HG02610 (cell line): ENCODE results near the gene GTF2F1.
"Not testable (repeated sequence)": the region's sequence is repeated elsewhere in the genome, so short reads cannot be mapped to it uniquely, and the experiment has no call there.

Source experiments
- ATAC-seq: cut with Tn5 transposase; IDR thresholded peaks from one replicate; pipeline ENCODE4 v1.9.1; 2021; ENCODE audit warnings: mild to moderate bottlenecking, moderate library complexity; ENCODE audit not compliant: unreplicated experiment

GTF2F1 gene

DNA sequence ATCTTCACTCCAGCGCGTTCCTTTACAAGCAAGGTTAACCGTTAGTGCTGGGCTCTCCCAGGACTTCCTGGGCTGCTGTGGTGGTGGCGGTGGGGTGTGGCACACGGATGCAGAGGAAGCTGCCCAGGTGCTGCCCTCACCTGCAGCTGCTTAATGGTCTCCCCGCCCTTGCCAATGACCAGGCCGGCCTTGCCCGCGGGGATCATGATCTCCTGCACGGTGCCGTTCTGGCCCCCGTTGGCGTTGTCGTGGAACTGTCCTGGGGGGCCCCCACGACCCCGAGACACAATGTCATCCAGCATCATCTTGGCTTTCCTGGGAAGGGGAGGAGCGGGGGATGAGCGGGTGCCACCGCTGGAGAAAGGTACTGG lies 25.6 kb upstream of the GTF2F1 start:
- ATAC-seq: no peak

DNA sequence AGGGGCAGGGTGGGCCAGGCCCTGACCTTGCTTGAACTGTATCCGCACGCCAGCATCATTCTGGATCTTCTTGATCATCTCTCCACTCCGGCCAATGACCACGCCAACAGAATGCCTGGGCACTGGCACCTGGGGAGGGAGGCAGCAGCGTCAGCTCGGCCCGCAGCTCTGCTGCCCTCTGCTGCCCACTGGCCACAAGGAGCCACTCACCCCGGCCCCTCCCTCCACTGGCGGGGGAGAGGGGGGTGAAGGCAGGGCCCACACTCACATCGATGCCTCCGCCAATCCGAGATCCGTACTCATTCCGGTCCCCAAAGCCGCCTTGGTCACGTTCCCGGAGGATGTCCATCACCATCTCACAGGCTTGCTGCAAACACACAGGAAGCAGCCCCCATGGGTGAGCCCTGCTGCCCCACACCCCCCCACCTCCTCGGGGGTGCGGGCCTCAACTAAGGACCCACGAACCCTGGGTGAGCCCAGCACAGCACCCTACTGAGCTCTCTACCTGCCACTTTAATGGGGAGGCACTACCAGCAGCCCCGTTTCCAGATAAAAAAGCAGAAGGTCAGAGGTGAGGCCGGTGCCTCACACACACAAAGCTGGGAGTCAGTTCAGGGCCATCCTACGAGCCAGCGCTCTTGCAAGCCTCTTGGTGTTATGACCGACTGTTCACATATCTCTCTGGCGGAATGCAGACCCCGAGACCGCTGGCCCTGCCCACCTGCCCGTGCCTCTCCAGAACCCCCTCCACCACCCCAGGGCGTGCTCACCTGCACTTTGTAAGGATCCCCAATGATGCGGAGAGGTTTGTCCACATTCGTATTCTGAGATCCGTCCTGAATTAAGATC lies 25.0 kb upstream of the GTF2F1 start:
- no peak for ATAC-seq

DNA sequence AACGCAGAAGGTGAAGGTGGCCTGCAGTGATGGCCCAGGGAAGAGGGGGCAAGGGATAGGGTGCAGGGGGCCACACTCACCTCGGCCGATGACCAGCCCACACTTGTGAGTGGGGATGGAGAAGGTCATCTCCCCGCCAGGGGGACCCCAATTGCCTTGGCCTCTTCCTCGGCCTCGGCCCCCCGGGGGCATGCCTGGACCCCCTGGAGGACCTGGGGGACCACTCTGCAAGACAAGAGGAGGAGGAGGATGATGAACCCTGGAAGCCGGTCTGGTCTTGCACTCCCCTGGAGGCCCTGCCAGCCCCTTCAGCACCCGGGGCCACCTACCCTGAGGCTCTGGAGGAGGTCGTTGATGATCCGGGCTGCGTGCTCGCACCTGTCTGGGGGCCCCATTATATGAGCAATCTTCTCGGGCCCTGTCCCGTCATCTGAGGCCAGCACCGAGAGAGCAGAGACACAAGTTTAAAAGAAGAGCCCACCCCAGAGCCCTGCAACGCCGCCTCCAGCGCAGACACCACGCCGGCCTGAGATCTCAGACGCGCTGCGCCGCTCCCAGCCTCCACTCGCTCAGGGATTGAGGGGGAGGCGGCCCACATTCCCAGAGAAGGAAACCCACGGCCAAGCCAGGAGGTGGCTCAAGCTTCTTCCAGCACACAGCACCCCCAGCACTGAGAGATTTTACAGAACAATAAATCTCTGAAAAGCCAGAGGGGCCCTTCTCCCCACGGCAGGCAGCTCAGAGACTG lies 23.9 kb upstream of the GTF2F1 start:
- no peak for ATAC-seq

DNA sequence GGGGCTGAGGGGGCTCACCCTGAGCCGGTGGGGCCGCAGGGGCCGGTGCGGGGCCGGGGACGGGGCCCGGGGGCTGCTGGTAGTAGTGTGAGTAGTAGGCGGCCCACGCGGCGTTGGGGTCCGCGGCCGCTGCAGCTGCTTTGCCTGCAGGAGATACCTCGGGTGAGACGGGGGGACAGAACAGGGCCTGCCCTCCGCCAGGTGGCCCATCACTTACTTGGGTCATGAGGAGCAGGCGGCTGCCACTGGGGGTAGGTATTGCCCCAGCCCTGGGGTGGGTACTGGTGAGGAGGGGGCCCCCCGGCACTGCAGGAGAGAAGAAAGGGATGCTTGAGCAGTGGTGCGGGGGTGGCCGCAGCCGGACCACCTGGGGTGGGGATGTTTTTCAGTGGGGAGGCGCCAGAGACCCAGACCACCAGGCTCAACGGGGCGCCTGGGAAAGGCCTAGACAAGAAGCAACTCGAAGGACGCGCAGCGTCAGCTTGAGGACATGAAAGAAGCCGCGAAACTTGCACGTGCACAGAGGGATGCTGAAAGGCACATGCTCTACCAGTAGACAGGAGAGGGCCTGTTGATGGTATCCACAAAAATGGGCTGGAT lies 22.7 kb upstream of the GTF2F1 start:
- ATAC-seq: no peak

DNA sequence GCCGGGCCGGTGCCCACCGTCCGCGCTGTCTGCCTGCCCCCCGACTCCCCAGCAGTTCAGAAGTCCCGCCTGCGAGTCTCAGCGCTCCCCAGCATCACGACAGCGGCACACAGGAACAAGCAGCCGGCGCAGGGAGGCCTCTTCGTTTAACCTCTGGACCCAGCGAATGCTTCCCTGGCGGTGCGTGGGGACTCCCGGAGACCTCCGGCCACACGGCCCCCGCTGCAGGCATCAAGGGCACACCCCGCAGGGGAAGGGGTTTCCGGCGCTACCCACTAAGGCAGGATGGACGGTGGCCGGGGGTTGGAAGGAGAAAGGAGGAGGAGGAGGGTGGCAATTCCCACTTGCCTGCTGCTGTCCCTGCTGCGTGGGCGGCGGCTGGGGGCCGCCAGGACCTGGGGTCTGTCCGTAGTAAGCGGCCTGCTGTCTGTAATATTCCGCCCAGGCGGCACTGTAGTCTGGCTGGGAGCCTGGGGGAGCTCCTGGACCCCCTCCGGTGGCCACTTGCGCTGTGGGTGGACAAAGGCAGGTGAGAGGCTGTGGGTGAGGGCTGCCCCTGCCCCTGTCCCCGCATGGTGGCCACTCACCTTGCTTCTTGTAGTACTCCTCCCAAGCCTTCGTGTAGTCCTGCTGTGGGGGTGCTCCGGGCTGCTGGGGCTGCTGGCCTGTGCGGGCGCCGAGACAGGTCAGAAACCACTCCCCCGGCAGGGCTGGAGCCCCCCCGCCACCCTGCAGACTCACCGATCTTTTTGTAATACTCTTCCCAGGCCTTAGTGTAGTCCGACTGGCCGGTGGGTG lies 22.0 kb upstream of the GTF2F1 start:
- no peak for ATAC-seq

DNA sequence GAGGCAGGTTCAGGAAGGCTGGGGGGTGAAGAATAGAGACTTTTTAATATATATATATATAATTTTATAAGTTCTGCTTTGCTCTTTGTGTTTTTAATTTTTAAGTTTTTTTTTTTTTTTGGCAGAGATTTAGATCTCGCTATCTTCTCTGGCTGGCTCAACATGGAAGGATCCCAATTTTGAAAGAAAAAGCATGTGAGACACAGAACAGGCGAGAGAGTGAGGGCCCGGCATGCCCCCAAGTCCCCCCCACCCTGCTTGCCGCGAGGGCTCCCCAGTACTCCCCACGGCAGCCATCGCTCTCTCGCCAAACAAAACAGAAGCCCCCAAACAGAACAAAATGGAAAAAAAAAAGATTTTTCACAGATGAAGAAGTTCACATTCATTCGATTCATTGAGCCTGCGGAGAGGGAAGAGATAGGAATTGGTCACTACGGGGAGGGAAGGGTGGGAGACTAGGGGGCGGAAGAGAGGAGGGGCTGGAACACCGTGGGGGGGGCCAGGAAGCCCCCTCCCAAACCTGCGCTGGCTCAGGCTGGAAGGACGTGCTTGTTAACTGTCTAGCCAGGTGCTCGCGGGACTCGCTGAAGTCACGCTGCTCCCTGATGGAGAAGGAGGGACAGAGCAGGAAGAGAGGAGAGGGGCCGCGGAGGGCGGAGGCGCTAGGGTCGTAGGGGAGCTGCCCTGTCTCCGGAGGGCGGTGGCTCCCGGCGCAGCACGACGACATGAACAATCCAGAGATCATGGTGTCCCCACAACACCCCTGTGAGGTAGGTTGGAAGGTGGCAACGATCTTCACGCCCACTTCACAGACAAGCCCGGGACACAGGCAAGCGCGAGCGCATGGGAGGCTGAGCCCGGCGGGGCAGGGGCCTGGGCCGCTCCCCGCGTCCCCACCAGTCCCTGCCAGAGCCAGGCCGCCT lies 21.0 kb upstream of the GTF2F1 start:
- ATAC-seq: no peak

DNA sequence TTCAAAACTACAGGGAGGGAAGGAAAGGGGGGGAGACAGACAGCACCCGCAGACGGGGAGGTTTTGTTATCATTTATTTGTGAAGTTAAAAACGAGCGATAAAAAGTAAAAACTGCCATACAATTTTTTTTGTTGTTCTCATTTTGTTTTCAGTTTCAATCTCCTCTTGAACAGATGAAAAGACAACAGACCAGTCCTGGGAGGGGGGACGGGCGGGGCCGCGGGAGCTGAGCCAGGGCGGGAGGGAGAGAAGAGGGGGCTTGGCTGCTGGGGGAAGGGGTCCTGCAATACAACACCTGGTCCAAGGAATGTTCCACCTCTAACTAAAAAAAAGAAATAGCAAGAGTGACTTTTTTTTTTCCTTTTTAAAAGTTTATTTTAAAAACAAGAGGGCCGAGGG lies 20.3 kb upstream of the GTF2F1 start:
- ATAC-seq: no peak

DNA sequence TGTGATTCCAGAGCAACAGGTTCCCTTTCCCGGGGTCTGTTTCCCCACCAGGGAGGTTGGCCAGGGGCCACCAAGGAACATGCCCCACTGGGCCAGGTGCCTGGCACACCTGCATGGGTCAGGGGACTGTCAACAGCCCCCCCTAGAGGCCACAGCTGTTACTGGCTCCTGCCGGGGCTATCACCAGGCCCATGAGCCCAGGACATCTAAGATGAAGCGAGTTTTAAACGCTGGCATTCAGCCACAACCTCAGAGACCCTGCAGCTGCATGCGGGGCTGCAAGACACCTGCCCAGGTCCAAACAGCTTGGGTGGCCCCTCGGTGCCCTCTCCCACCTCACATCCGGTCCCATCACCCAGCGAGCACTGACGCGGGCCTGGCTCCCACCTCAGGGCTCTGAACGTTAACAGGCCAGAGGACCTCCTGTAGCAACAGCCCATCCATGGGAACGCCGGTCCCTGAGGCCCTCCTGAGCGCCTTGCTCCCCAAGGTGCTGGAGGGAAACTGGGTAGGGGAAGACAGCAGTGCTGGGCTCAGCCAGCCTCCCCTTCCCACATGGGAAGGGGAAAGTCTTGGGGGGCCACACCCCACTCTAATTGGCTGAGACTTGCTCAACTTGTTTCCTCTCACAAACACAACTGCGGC lies 19.6 kb upstream of the GTF2F1 start:
- ATAC-seq: no peak

DNA sequence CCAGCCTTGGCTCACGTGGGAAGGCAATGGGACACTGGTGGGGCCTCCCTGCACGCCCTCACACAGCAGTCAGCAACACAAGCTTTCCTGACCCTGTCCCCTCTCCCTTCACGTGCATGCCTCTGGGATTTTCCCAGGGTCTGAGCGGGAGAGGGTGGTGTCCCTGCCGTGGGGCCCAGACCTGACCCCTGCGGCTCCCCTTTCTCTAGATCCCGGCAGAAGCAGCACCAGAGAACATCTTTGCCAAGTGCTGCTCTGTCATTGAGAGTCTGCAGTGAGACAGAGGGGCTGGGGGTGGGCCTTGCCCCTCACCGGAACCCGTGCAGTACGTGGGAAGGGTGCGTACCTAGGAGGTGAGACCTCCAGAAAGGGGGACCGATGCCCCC lies 19.1 kb upstream of the GTF2F1 start:
- no peak for ATAC-seq

DNA sequence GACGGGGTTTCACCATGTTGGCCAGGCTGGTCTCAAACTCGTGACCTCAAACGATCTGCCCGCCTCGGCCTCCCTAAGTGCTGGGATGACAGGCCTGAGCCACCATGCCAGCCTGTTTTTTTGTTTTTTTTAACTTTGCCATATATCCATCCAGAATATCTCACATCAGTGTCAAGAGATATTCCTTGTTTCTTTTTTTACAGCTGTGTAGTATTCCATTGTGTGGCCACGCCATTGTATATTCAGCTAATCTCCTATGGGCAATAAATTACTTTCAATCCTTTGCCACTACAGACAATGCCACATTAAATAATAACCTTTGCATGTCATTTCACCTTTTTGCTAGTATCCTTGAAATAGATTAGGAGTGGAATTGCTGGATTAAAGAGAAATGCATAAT lies 16.4 kb upstream of the GTF2F1 start:
- ATAC-seq: no peak

DNA sequence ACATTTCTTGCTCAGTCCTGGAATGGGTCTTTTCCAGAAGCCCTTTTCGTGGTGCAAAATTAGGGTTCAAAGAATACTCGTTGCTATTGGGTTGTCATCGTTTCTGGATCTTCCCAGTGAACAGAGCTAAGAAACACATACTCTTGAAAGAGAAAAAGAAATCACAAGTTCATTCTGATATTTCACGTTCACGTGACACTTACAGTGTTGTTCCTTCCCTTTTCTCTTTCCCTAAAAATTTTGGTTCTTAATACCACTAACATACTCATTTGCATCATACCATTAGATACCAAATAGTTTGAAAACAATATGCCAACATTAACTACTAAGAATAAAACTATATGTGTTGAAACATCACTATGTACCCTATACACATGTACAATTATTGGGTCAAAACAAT lies 13.4 kb upstream of the GTF2F1 start:
- no peak for ATAC-seq

DNA sequence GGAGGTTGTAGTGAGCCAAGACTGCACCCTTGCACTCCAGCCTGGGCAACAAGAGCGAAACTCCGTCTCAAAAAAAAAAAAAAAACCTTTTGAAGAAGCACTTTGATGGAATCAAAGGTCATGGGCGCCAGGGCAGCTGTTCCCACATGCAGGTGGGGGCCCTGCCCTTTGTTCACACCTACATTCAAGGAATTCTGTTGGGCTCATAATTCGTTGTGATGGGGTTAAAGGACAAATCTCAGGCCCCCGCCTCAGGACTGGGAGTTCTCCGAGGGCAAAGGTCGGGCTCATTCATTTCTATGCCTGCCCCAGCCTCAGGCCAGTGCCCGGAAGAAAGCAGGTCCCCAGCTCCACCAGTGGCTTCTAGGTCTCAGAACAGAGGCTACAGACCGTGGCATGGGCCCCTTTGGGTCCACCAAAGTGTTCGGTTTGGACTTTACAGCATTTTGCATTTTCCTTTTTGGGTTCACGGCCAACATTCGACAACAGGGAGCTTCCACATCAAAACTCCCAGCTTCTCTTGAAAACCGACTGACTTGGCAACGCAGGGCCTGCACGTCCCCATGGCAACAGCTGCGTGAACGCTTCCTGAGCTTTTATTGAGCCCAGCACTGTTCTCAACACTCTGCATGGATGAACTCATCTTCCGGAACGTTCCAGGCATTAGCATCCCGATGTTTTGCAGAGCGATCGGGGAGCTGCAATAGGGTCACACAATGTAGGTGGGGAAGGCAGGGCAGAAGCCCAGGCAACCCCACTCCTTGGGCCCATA lies 10.1 kb upstream of the GTF2F1 start:
- no peak for ATAC-seq

DNA sequence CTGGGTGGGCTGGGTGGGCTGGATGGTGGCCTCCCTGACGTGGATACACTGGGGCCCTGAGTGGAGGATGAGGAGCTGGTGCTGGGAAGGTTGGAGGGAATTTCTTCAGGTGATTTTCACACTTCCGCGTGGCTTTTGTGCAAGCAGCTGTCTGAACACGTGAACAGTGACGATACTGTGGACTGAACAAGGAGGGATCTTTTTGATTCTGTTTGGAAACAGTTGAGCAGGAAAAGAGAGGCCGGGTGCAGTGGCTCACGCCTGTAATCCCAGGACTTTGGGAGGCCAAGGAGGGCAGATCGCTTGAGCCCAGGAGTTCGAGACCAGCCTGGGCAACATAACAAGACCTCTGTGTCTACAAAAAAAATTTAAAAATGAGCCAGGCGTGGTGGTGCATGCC lies 9.1 kb upstream of the GTF2F1 start:
- no peak for ATAC-seq

DNA sequence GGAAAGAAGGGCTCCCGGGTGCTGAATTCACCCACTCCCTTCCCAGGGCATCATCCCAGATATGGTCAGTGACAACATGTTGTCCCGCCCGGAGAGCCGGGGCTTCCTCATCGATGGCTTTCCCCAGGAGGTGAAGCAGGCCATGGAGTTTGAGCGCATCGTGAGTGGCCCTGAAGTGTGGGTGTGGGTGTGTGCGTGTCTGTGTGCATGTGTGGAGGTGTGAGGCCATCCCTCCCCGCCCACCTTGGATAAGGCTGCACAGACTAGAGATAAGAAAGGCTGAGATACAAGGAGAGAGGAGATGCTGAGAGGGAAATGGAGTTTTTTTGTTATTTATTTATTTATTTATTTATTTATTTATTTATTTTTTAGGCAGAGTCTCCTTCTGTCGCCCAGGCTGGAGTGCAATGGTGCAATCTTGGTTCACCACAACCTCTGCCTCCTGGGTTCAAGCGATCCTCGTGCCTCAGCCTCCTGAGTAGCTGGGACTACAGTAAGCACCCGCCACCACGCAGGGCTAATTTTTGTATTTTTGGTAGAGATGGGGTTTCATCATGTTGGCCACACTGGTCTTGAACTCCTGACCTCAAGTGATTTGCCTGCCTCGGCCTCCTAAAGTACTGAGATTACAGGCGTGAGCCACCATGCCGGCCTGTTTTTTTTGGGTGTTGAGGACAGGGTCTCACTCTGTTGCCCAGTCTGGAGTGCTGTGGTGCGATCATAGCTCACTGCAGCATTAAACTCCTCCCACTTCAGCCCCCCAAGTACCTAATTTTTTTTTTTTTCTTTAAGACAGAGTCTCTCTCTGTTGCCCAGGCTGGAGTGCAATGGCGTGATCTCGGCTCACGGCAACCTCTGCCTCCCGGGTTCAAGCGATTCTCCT lies 7.3 kb upstream of the GTF2F1 start:
- not testable (repeated sequence) for ATAC-seq

DNA sequence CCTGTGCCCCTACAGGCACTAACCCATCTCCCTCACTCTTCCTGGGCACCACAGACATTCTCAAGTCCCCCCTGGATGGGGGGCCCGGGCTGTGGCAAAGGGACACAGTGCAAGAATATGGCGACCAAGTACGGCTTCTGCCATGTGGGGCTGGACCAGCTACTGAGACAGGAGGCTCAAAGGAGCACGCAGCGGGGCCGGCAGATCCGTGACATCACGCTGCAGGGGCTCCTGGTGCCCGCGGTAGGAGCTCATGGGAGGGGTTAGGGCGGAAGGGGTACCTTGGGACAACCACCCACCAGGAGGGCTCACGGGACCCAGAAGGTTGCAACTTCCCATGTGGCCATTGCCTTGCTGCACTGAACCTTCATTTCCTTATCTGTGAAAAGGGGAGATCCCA lies 3.3 kb upstream of the GTF2F1 start:
- no peak for ATAC-seq

DNA sequence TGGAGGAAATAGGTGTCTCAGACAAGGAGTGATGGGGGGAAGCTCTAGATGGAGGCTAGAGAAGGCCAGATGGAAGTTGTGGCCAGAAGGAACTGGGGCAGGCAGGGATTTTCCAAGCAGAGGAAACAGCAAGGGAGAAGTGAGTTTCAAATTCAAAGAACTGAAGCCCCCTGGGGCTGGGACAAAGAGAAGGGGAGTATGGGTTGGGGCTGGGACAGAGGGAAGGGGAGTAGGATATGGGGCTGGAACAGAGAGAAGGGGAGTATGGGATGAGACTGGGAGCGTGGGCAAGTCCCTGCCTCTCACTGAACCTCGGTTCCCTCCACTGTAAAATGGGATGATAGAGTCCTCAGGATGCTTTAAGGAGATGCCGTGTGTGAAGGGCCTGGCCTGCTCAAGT lies 1.9 kb upstream of the GTF2F1 start:
- no peak for ATAC-seq

DNA sequence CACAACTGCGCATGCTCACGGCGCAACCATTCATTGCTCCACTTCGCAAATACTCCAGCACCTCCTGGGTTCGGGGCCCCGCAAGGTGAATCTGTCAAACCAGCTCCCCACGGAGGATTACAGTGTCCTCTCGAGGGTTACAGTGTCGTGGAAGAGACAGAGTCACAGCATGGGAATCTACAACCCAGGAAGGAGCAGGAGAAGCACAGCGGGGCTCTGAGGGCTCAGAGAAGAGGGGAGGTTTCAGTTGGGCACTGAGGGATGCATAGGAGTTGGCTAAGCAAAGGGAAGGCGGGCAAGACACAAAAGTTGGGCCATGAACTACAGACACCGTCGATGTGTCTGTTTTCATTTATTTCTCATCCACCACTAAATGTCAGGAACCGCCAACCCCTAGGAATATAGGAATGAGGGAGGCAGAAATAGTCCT lies 1.0 kb upstream of the GTF2F1 start:
- no peak for ATAC-seq
